ENCODE data around the gene P3H2.

P3H2 gene

DNA sequence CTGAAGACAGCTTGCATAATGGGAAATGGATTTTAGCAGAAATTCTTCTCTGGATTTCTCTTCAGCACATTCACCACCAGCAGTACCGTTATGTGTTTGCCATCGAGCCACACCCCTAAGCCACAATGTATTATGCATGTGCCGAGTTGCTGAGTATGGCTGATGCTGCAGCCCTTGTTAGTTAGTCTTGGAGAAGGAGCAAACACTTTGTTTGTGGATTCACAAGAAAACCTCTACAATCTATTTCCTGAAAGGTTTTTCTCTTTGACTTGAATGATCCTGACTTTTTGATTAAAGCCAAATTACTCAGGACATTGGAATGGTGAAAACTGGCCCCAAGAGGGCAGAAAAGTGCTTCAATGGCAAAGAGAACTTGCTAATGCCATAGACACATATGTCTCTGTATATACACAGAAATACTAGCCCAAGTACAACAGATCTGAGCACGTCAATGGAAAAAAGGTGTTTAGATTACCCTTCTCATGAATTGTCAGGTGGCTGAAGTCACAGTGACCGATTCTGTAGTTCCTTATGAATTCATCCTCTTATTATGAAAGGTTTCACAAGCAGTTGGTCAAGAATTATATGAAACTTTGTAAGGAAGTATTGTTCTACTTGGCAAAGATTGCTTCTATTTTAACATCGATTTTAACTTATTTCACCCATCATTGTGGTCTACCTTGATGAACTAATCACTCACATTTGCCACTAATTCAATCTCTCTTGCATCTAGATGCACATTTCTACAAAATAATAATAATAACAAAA, 103.0 kb downstream of the P3H2 start:
- TF ChIP-seq CTCF (IDR thresholded peaks at IDR 0.05) = peak; percentile 71

DNA sequence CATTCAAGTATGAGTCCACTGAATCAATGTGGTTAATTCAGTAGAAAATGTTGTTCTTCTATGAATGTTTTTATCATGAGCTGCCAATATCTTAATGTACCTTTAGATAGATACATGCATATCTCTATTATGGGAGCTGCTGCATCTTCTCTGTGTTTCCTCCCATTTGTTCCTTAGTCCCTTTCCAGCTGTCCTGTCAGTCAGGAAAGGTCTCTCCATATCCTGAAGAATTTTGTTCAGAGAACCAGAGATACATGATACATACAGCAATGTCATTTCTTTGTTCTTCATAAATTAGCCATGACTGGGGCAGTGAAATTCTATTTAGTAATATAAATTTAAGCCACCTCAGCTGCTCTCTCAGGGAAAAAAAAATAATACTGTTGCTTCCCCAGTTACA, 103.7 kb downstream of the P3H2 start:
- no peak for TF ChIP-seq CTCF (IDR thresholded peaks at IDR 0.05)

- no peak for TF ChIP-seq CTCF (IDR thresholded peaks at IDR 0.05)
Observed at GRCh38 chr3:190014940-190015339, 105.8 kb downstream of the P3H2 start.

DNA sequence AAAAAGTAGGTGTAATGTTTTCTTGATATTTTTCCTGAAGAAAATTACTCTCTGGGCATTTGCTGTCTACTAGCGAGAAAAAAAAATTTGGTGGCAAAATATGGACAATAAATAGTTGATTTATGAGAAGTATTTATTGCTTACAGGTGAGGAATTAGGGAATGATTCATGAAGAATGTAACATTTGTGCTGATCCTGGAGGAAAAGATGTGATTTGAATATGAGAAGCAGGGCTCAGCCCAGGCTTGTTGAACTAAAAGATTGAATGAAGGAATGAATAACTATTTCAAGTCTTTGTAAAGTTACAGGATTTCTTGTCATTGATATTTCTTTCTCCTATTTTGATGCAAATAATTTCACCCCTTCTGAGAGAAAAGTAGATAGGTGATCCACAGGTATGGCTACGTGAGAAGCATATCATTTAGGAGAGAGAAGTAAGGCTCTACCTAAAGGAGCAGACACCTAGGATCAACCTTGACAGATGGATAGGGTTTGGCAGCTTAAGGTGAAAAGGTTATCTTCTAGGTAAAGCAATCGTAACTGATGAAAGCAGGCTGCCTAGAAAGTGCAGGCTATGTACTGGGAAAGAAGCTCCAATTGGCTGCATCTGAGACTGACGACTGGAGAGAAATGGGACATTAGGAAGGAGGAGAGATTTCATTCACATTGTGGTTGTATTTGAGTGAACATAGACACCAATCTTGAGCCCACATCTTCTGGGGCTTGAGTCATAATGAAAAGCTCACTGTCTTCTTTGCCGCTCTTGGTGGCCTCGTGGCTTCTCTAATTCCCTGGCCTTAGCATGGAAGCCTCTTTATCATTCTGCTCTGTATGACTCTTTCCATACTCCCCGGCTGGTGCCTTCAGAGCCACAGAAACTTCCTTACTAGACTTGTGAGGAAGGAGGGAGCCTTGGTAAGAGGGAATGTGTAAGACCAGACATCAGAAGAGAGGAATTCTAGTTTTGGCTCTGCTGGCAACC, 106.5 kb downstream of the P3H2 start:
- TF ChIP-seq CTCF (IDR thresholded peaks at IDR 0.05) = no peak

GRCh38 chr3:190012784-190013183, 107.9 kb downstream of the P3H2 start:
- TF ChIP-seq CTCF (IDR thresholded peaks at IDR 0.05) = no peak

- TF ChIP-seq CTCF (IDR thresholded peaks at IDR 0.05) = no peak
Observed at GRCh38 chr3:190012314-190012782, 108.3 kb downstream of the P3H2 start.

DNA sequence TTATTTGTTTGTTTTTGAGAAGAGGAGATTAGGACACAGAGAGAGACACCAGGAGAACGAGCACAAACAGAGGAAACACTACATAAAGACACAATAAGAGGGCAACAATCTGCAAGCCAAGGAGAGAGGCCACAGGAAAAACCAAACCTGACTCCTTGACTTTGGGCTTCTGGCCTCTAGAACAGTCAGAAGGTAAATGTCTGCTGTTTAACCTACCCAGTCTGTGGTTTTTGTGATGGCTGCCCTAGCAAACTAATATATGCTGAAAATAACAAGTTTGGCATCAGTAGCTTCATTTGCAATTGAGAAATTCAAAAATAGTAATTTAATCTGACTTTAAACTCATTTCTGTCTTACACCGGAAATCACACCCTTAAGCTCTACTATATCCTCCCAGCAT, 110.2 kb downstream of the P3H2 start:
- no peak for TF ChIP-seq CTCF (IDR thresholded peaks at IDR 0.05)

Measured in LNCAP (cell line).